ENCODE results near the gene RBPJ.
"Not testable (repeated sequence)": the region's sequence is repeated elsewhere in the genome, so short reads cannot be mapped to it uniquely, and the experiment has no call there.

Gene RBPJ

GRCh38 chr4:26302031-26302899, 18.5 kb upstream of the RBPJ start:
- DNase-seq (ENCODE audit: low read depth, low spot score): no peak

DNA sequence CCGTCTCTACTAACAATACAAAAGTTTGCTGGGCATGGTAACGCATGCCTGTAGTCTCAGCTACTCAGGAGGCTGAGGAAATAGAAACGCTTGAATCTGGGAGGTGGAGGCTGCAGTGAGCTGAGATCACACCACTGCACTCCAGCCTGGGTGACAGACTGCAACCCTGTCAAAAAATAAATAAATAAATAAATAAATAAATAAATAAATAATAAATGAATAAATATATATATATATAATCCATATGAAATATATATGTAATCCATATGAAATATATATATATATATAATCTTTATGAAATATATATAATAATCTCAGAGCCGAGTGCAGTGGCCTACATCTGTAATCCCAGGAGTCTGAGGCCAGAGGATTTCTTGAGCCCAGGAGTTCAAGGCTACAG, 17.8 kb upstream of the RBPJ start:
- DNase-seq (ENCODE audit: low read depth, low spot score): no peak

DNA sequence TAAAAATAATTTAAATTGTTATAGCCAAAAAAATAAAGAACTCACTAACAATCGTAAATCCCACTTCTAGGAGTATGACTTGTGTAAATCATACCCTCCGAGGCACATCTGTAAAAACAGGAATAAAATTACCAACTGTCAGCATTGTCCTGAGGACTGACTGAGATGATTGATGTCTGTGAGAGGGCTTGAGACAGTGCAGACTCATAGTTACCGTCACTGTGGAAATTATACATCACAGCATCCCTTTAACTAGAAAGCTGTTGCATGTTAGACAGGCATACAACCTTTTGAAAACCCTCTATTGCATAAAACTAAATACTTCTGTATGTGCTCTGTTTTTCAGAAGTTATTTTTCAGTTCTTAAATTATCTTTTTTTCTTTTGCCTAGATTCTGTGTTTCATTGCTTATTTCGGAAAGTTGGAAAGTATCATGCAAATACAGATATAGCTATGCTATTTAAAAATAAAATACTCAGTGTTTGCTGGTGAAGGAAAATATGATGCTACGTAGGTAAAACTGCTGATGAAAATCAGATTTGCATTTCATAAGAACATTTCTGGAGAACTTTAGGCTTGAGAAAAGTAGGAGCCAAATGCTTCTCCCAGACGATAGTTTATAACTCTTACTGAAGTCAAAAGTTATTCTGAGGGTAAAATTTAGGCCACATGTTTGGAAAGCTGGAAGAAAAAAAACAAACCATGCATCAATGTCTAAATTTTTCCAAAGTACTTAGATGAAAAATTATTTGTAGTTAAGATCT, 13.6 kb upstream of the RBPJ start:
- no peak for DNase-seq (ENCODE audit: low read depth, low spot score)

DNA sequence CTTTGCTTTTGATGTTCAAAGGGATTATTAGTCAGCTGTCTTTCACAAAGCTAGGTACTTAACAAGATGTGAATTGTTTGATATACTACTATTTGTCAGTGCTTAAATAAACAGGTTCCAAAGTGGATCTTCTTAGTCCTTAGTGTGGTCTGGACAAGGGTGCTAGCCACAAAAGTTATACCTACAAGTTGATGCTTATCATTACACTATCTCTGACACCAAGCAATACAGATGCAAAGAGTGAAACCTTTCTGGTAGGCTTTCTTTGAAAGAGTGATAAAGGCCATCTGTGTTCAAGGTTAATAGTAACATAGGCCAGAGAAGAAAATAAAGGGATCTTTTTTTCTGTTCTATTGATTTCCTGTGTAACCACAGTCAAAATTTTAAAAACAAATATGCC, 12.2 kb upstream of the RBPJ start:
- DNase-seq (ENCODE audit: low read depth, low spot score): no peak

DNA sequence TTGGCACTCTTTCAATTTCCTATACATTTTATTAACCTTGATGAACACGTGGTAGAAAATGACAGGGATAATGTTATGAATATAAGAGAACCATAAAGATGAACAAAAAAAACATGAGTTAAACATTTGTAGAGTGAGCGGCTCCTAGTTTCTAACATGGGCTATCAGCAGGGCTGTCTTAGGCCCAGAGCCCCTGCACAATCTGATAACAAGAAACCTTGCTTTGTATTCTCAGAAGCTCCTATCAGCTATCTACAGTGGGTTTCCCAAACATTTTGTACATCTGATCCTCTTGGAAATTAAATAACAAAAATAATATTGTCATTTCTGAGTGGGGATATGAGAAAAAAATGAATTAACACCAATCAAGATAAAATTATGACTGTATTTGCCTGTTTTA, 10.6 kb upstream of the RBPJ start:
- DNase-seq (ENCODE audit: low read depth, low spot score): no peak

GRCh38 chr4:26311633-26312032, 9.2 kb upstream of the RBPJ start:
- no peak for DNase-seq (ENCODE audit: low read depth, low spot score)

- not testable (repeated sequence) for DNase-seq (ENCODE audit: low read depth, low spot score)
Observed at GRCh38 chr4:26315316-26315932, 5.4 kb upstream of the RBPJ start.

- DNase-seq (ENCODE audit: low read depth, low spot score): no peak
Observed at GRCh38 chr4:26317766-26318165, 3.0 kb upstream of the RBPJ start.

DNA sequence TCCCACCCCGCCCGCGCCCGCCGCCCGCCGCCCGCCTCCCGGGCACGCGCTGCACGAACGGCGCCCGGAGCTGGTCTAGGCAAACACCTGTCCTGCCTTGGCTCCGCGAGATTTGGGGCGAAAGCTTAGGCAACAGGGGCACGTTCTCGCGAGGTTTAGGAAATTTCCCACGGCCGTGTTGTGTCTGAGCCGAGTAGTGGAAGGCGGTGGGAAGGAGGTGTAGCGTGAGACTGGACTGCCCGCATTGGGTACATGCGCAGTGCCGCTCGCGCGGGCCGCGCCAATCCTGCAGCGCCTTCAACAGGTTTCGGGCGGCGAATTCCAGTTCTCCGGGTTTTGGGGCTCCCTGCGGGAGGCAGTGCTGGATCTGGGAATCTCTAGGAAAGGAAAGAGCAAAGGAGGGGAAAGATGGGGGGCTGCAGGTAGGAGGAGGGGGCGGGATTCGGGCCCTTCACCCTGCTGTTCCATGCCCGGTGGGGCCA, 1.3 kb upstream of the RBPJ start:
- peak; percentile 100 for DNase-seq (ENCODE audit: low read depth, low spot score)

- DNase-seq (ENCODE audit: low read depth, low spot score): peak; percentile 66
Observed at GRCh38 chr4:26319949-26320537, 771 bp upstream of the RBPJ start.

- DNase-seq (ENCODE audit: low read depth, low spot score): peak; percentile 63
Observed at GRCh38 chr4:26321373-26322221, 783 bp downstream of the RBPJ start.

DNA sequence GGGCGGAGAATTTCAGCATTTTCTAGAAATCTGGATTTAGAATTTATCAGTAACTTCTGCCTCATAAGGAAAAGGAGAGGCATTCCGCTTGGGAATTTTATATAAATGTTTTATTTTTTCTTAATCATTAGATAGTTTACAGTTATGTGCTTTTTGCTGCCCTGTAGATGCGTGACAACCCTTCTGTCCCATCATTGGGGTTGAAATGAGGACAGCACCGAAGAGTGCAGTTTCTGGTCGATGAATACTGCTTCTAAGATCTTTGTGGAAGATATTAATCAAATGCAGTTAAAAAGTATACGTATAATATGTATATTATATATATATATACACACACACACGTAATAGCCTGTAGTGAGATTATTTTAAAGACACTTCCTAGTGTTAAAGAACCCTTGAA, 1.5 kb downstream of the RBPJ start:
- no peak for DNase-seq (ENCODE audit: low read depth, low spot score)

GRCh38 chr4:26323821-26324220, 3.0 kb downstream of the RBPJ start:
- peak; percentile 52 for DNase-seq (ENCODE audit: low read depth, low spot score)

GRCh38 chr4:26325191-26325590, 4.4 kb downstream of the RBPJ start:
- peak; percentile 64 for DNase-seq (ENCODE audit: low read depth, low spot score)

DNA sequence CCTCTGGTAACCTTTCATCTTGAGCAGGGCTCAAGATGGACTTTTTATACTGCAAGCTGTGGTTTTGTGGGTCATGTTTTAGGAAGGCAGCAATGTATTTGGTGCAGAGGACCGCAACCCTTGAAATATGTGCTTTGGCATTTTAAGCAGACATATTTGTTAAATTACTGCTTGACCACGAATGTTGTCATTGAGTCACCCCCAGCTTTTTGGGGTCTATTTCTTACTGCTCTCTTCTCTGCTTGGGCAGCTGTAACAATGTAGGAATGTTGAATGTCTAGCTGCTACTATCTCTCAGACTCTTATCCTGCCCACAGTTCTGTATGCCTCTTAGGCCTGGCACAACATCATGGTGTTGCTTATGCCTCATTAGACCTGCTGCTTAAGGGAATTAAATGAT, 6.0 kb downstream of the RBPJ start:
- peak; percentile 96 for DNase-seq (ENCODE audit: low read depth, low spot score)

GRCh38 chr4:26330186-26330787, 9.5 kb downstream of the RBPJ start:
- peak; percentile 75 for DNase-seq (ENCODE audit: low read depth, low spot score)

DNA sequence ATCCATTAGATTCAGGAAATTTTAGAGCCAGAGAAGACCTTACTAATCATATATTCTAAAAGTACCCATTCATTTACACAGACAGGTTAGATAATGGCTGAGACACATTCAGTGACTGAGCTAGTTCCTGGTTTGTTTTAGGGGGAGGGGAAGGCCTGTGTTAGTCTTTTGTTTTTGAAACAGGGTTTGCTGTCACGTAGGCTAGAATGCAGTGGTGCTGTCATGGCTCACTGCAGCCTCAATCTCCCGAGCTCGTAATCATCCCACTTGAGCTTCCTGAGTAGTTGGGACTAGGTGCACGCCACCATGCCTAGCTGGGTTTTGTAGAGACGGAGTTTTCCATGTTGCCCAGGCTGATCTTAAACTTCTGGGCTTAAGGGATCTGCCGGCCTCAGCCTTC, 10.1 kb downstream of the RBPJ start:
- DNase-seq (ENCODE audit: low read depth, low spot score): peak; percentile 16

DNA sequence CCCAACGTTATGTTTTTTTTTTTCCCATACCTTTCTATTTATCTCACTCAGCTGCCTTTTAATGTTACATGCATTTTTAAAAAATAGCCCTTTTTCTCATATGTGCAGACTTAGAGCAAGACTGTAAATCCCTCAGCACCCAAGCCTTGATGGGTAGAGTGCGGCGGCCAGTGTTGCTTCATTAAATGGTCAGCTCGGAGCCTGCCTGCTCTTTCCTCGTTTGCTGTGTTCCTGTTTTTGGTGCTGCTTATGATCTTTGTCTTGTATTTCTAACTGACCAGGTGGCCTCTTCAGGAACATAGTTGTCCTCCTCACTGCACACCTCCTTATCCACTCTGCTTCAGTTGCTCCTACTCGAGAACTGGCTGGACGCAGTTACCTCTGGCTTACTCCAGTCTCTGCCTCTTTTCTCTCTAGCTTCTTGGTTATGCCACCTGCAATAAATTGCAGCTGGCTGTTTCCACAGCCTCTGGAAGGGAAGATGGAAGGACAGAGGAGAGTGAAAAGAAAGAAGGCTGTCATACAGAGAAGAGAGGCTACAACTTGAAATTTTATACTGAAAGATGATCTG, 10.7 kb downstream of the RBPJ start:
- no peak for DNase-seq (ENCODE audit: low read depth, low spot score)

DNA sequence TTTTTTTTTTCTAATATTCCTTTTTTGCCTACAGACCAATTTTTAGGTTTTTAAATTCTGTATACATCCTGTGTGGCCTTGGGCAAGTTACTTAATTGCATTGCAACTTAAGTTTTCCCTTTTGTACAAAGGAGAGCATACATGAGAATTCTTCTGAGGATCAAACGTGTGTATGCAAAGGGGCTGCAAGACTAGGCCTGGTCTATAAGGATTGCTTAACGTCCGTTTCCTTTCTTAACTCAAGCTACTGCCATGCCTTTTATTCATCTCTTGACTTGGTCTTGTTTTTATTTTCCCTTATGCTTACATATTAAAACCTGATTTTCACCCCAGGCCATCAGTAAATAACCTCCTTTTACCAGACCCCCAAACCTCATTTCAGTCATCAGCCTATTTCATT, 13.6 kb downstream of the RBPJ start:
- DNase-seq (ENCODE audit: low read depth, low spot score): no peak

DNA sequence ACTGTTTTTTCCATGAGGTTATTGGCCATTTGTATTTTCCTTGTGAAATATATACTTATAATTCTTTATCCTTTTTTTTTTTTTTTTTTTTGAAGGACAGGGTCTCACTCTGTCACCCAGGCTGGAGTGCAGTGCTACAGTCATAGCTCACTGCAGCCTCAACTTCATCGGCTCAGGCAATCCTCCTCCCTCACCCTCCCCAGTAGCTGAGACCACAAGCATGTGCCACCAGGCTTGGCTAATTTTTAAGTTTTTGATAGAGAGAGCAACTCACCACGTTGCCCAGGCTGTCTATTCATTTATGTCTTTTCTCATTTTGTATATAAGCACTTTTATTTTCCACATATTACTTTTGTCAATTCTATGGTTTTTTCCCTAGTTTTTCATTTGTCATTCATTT, 16.8 kb downstream of the RBPJ start:
- no peak for DNase-seq (ENCODE audit: low read depth, low spot score)

Measured in astrocyte of the hippocampus (primary cell).